ENCODE results near the gene RCSD1.

Gene RCSD1

DNA sequence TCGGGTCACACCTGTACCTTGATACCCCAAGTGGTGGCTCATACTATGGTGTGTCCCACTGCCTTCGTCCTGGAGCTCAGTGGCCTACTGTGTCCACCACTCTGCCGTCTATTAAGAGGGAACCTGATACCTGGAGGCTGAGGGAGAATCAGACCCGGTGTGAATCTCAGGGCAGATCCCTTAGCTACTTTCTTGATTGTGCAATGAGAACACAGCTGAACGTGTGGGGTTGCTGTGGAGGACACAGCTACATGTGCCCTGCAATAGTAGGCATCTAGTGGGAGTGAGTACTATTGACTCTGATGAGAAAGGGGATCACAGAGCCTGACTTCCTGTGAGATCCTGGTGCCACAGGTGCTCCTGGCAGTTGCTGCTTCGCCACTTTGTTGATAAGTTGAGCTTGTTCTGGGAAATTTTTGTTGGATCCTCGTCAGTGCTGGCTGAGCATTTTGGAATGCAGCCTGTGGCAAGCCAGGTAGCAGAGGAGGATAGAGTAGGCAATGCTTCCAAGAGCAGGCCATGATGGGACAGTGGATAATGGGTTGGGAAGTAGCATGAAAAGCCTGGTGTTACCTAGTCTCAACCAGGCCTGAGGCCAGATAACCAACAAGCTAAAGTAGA, 63.5 kb downstream of the RCSD1 start:
- no peak for DNase-seq (ENCODE audit: low read depth)

DNA sequence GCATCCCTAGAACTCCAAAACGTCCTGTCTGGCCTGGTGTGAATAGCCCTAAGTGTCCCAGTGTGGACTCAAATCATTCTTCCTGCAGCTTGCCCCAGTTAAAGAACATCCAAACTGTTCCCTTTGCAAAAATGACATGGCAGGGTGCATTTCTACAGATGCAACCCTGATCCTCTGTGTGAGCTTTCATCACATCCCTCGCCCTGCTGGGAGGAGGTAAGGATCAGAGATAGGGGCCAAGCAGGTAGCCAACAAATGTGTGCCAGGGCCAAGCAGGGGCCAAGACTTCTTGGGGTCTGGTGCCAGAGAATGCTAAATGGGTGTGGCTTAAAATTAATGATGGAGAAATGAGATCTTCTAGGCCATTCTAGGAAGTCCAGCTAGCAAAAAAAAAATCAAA, 64.7 kb downstream of the RCSD1 start:
- no peak for DNase-seq (ENCODE audit: low read depth)

DNA sequence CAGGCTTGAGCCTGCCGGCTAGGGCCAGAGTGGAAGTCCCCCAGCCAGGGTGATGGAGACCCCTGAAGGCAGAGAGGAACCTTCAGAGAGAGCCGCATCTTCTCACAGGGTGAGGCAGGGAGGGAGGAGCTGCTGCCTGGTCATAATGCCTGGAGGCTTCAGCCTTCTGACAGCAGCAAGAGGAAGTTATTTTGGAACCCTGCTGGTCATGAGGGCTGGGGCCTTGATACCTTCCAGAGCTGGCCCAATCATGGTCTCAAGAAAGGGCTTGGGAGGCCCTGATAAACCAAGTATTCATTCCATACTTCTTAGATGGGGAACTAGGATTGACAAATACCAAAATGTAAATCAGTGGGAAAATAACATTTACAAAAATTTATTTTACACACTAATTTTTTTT, 65.1 kb downstream of the RCSD1 start:
- no peak for DNase-seq (ENCODE audit: low read depth)

DNA sequence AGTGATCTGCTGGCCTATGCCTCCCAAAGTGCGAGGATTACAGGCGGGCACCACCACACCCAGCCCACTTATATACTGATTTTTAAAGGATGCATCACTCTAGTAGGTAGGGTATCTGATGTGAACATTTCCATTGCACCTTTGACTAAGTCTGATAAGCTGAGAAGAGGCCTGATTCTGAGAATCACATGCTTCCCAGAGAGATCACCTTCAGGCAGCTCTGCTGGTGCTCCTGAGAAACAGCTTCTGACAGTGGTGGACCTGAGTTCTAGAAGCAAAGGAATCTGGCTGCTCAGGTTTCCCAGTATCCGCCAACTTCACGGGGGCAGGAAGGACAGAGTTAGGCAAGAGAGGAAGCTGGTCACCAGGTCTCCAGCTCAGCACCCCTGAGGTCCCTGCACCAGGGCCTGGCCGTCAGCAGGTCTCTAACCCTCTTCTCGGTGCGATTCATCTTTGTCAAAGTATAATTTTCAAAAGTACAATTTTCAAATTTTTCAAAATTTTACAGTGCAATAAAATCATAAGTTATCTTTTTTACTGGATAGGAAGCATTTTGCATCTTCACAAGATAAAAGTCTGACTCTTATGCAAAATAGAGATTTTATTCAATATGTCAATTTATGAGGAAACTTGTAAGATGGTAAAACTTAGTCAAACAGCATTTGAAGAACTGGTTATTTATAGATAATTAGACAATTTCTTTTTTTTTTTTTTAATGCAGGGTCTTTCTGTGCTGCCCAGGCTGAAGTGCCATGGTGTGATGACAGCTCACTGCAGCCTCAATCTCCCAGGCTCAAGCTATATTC, 65.9 kb downstream of the RCSD1 start:
- DNase-seq (ENCODE audit: low read depth) = no peak

DNA sequence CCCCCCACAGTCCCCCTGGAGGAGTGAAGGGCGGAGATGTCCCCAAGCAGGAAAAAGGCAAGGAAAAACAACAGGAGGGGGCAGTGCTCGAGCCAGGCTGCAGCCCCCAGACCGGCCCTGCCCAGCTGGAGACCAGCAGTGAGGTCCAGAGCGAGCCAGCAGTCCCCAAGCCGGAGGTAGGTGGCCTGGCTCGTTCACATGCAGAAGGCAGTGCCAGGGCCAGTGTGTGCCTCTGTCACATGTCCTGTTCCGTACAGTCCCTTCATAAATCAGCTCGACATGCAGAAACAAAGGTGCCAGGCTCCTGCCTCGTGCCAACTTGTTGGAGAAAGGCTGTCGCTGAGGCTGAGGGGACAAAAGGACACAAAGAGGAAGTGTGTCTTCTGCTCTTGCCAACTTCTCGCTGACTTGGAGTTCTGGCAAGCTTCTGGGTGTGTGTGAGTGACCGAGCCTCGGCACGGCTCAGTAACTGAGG, 67.7 kb downstream of the RCSD1 start:
- no peak for DNase-seq (ENCODE audit: low read depth)

DNA sequence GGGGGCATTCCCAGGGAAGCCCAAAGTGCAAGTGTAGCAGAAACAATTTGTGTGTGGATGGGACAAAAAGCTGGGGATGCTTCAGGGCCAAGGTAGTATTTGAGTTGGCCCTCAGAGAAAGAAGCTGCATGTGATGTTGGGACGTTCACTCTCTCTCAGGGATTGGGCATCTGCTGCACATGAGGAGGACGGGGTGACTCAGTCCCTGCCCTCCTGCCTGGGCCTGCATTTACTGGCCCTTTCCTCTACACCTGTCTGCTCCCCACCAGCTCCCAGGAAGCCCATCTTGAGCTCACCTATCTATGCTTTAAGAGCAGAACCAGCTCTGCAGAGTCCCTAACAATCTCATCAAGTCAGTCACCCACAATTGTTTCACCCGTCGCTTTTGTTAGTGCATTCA, 68.3 kb downstream of the RCSD1 start:
- DNase-seq (ENCODE audit: low read depth) = no peak

DNA sequence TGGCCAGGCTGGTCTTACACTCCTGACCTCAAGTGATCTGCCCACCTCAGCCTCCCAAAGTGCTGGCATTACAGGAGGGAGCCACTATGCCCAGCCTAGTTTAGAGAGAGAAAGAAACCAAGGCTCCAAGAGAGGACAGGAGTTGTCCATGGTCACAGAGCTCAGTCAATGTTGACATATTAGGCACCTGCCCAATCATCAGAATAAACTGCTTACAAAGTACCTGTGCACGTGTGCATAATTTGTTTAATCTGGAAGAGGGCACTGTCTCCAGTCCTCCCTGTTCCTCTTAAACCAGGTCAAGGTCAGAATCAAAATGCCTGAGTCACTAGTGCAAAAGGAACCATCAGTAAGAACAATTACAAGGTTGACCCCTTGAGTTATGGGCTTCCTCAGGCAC, 71.5 kb downstream of the RCSD1 start:
- no peak for DNase-seq (ENCODE audit: low read depth)

DNA sequence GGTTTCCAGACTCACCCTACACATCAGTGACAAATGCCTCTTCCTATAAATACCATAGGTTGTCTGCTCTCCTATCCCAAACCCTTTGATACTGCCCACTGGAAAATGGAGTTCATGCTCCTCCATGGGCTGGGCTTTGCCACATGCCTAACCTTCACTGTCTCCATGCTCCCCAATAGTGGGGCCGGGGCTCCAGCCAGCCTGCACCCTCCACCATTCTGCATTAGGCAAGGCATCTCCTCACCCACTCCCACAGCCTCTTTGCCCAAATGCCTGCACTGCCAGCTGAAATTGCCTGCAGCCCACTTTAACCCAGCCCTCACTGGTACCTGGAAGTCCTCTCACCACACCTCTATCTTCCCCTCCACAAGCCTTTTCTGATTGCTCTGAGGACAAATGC, 73.5 kb downstream of the RCSD1 start:
- DNase-seq (ENCODE audit: low read depth) = no peak

DNA sequence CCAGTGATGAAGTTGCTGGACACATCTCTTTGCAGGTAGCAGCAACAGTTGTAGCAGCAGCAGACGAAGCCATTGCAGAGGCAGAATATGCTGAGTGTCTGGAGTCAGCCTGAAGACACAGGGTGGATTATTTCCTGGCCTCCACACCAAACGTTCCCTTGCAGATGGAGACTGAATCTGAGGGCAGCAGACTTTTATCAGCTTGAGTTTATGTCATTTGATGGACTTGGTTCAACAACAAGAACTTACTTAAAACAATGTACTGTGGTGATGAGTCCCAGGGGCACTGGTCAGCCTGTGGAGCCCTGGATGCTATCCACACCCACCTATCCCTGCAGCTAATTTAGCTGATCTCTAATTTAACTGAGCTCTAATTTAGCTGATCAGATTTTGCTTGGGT, 74.7 kb downstream of the RCSD1 start:
- DNase-seq (ENCODE audit: low read depth) = no peak

DNA sequence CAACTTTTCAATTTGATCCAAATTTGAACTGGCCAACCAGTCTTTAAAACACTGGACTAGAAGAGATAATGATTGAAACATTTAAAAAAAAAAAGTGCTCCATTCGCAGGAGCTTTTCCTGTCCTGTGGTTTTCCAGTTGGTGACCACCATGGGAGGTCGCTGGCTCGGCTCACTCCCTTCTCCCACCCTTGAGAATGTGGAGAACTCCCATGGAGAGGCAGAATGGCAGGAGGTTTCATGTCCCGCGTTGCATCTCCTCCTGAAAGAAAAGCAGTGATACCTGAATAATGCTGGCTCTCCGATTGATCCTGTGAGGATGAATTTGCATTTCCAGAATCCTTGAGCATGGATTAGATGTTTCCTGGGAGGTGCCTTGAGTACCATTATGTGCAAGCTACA, 75.2 kb downstream of the RCSD1 start:
- DNase-seq (ENCODE audit: low read depth) = no peak

DNA sequence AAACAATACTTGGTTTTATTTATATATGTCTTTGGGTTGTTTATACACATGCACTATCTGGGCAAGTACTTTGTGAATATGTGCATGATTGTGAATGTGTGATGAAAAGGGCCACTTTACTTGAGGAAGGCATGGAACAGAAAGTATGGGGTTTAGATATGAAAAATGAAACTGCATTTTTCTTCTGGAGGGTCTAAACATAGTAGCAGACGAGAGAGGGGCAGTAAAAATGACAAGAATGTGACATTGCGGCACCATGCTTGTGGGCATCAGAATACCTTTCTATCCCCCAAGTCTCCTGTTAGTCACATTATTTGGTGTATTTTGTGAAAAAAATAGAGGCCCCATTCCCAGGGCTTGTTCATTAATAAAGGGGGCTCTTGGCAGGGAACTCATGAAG, 76.3 kb downstream of the RCSD1 start:
- no peak for DNase-seq (ENCODE audit: low read depth)

DNA sequence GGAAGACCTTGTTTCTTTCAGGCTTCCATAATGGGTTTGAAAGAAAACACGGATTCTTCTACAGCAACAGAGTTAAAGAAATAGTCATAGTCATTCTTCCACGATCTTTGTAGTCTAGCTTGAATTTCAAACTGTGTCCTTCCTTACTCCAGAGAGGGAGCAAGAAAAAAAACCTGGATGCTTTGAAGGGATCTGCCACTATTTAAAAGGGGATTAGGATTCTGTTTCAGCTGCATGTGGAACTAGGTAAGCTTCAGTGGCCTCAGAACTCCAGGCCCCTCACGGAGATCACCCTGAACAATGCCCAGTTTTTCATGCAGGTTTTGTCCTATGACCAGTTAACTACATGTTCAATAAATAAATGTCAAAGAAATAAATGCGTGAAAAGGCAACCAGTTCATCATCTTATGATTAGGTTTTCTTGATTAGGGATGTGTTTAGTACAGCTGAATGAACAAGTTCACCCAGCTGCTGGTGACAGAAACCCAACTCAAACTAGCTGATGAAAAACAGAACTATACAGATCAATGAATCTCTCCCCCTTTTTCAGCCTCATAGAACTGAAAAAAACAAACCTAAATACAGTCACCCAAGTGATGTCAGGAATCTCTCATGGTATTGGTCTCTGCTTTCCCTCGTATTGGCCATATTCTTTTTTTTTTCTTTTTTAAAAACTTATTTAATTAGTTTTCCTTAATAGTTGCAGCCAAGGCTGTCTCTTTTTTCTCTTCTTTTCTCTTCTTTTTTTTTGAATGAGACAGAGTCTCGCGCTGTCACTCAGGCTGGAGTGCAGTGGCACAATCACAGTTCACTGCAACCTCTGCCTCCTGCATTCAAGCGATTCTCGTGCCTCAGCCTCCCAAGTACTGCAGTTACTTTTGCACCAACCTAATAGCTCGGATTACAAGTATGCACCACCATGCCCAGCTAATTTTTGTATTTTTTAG, 77.2 kb downstream of the RCSD1 start:
- DNase-seq (ENCODE audit: low read depth) = no peak

DNA sequence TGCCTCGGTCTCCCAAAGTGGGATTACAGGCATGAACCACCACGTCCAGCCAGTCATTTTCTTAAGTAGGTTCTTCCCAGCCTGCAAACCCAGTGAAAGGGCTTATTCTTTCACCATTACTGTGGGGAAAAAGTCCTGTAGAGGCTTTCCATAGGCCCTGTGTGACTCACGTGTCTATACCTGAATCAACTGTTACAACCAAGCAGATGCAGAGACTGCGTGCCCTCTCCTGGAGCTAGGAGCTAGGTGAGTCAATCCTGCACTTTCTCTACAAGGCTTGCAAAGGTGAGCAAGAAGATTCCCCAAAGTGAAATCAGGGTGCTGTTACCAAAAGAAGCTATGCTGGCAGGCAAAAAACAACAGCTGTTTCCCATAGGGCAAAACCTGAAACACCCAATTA, 77.9 kb downstream of the RCSD1 start:
- DNase-seq (ENCODE audit: low read depth) = no peak

DNA sequence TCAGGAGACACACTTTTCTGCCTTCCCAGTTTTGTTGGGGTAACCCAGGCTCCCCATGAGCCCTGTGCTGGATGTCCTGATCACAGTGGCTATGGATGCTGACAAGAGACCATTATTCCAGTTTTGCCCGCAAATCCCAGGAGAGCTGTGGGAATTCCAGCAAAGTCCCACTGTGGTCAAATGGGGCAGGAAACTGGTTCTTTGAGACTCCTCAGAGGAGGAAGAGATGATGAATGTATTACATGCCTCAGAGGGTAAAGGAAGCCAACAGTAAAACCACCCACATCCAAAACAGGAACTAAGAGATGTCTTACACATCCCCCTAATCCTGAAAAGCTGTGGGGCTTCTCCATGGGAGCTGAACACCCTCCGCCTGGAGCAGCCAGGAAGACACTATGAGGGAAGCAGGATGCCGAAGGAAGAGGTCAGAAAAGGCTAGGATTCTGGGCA, 78.9 kb downstream of the RCSD1 start:
- no peak for DNase-seq (ENCODE audit: low read depth)

DNA sequence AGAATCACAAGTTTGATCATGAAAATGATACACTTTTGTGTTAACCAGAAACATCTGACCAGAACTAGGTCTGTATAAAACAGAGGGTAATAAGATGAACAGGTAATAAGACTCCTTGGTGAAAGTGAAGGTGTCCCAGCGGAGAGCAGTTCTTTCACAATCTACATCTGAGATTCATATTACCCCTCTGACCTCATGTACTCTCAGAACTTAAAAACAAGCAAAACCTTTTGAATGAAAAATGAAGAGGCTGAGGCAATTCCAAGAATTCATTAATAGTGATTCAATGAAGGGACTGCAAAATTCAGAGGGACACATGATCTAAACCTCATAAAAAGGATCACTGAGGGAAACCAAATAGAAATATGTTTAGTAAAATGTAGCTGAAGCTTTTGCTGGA, 80.8 kb downstream of the RCSD1 start:
- DNase-seq (ENCODE audit: low read depth) = no peak

DNA sequence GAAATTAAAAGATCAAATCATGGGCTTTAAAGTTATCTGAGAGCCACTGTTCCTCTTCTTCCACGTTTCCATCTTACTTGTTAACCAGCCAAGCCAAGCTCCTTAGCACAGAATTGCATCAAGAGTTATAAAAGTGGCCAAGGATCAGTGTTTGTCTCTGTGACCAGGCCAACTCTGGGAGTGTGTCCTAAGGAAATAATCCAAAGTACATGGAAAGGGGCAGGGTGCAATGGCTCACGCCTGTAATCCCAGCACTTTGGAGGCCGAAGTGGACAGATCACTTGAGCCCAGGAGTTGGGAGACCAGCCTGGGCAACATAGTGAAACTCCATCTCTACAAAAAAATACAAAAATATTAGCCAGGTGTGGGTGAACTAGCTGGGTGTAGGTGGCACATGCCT, 81.8 kb downstream of the RCSD1 start:
- no peak for DNase-seq (ENCODE audit: low read depth)

DNA sequence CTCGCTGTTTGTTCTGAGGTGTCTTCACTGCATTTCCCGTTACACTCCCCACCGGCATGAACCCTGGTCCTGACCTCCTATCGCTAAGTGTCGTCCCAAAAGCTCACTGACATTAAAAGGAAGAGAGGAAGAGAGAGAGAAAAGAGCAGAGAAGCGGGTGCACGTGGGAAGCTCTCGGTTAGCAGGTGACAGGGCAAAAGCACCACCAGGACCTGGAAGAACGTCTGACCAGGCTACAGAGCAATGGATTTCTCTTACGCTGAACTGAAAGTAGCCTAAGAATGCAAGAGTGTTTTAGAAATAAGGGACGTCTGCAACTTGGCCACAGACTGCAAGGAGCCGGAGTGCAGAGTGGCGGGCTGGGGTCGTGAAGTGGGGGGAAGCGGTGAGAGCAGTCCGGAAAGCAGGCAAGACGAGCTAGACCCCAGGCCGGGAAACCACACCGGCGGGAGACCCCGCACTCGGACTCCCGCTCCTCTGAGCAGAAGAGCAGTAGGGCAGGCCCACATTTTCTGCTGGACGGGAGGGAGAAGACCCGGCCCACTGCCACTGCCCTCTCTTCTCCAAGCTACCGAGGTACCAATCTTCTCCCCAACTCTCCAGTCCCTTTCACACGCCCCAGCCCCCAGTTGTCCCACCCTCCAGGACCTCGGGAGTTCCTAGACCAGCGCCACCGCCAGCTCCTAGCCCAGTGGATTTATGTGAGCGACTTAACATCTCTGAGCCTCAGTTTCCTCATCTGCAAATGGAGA, 83.5 kb downstream of the RCSD1 start:
- no peak for DNase-seq (ENCODE audit: low read depth)

DNA sequence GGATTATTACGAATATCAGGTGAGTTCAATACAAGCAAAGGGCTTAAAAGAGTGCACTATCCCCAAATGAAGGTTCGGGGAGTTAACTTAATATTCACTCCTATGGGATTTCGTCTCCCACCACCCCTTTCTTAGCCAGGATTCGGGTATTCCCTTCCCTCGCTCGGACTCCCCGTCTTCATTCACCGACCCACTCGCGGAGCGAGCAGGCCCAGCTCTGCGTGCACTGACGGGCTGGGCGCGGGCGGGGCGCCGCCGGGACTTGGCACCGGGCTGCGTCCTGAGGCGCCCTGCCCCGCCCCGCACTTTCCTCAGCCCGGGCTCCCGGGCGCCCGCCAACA, 84.0 kb downstream of the RCSD1 start:
- DNase-seq (ENCODE audit: low read depth) = peak; percentile 52

DNA sequence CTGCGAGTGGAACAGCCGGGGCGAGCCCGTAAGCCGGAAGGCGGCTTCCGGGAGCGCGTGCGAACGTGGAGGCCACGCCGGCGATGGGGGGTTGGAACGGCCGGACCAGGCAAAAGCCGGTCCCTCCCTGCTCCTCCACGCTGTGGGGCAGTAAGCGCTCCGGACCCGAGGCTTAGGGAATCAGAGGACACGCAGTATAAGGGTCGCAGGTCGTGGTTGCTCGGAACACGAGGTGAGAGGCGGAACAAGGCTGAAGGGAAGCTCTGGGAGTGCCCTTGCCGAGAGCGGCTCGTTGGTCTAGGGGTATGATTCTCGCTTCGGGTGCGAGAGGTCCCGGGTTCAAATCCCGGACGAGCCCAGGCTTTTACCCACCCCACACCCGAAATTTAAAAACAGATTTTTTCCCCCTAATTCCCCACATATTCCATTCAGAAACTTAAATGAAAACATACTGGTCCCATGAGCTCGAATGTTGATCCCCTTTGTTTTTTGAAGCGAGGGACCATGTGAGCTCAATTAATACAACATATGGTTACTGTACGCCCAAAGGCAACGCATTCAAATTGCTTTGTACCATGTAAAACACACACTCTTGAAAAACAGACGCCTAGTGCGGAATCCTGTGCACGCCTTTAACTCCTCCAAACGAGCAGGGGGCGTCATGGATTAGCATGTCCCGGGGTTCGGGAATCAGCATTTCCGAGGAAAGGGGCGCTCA, 84.6 kb downstream of the RCSD1 start:
- DNase-seq (ENCODE audit: low read depth) = peak; percentile 92

DNA sequence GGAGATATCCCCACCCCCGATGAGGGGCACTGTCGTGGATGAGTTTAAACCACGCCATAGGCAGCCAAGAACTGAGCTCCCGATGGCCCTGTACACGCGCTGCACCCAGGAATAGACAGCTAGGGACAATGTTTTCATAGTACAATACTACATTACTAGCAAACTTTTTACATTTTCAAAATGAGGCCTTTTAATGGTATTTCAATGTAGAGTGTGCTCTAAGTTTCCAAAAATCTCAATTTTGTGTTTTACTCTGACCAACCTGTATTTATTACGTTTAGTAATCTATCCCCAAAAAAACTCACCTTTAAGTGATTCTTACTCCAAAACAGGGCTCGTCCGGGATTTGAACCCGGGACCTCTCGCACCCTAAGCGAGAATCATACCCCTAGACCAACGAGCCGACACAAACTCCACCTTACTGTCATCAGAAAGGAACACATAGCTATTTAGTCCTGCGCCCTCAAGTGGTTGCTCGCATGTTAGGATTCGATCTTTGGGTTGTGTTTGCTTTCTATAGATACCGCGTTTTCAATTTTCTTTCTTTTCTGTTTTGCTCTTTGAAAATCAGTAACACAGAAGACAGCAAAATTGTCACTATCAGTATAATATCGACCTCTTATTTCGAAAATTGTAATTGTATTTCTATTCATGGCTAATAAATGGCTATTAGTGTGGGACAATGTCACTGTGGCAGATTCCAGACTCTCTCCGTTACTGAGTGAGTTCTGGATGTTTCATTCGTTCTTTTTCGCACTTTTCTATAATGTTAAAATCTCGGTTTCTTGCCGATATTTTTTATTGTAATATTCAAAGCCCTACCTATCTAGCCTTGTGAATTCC, 85.3 kb downstream of the RCSD1 start:
- DNase-seq (ENCODE audit: low read depth) = peak; percentile 68

DNA sequence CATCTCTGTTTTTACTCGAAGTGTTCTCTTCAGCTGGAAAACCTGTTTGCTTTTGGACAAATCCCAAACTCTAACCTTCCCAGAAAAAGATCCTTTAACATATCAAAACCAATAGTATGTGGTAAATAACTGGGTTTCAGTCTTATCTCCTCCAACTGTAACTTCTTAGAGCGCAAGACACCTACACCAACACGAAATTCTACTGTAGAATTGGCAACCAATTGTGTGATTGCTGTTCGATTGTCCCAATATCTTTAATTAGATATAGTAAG, 85.9 kb downstream of the RCSD1 start:
- no peak for DNase-seq (ENCODE audit: low read depth)

Measured in stimulated activated CD8-positive, alpha-beta memory T cell treated with anti-CD3 and anti-CD28 coated beads, Interleukin-7, amount 100 ng/mL, for 24 hours (primary cell).